Glutamatergic neuron (in vitro differentiated cells): ENCODE measurements around the gene EFEMP1. TPM values are rescaled to one million over a fixed set of nuclear protein-coding genes. Genes with fewer than 3 reads are reported as not detected.

ENCODE experiments used
- DNase-seq: peaks from one replicate; pipeline ENCODE4 v3.0.0; 2022
- H3K27ac Mint-ChIP-seq: one replicate; pipeline ENCODE4 v1.8.0; 2020; ENCODE audit warnings: mild to moderate bottlenecking, mixed read lengths, inconsistent platforms; ENCODE audit not compliant: unreplicated experiment
- H3K27me3 Mint-ChIP-seq: one replicate; pipeline ENCODE4 v1.8.0; 2020; ENCODE audit warnings: mild to moderate bottlenecking, moderate library complexity, mixed read lengths, inconsistent platforms; ENCODE audit not compliant: unreplicated experiment
- H3K36me3 Mint-ChIP-seq: one replicate; pipeline ENCODE4 v1.8.0; 2020; ENCODE audit warnings: mild to moderate bottlenecking, mixed read lengths, inconsistent platforms; ENCODE audit not compliant: unreplicated experiment
- H3K4me1 Mint-ChIP-seq: one replicate; pipeline ENCODE4 v1.8.0; 2020; ENCODE audit warnings: mild to moderate bottlenecking, low read depth, mixed read lengths, inconsistent platforms; ENCODE audit not compliant: unreplicated experiment
- H3K4me3 Mint-ChIP-seq: one replicate; pipeline ENCODE4 v1.8.0; 2020; ENCODE audit warnings: mild to moderate bottlenecking, mixed read lengths, inconsistent platforms; ENCODE audit not compliant: unreplicated experiment
- H3K9me3 Mint-ChIP-seq: one replicate; pipeline ENCODE4 v1.8.0; 2020; ENCODE audit warnings: mild to moderate bottlenecking, moderate library complexity, mixed read lengths, inconsistent platforms; ENCODE audit not compliant: unreplicated experiment
- CTCF ChIP-seq: fragments of 200-600 bp; sonication (generic); IDR thresholded peaks from one replicate; pipeline ENCODE4 v1.5.0; 2021; ENCODE audit not compliant: partially characterized antibody, unreplicated experiment
- total RNA-seq: library from RNA; stranded (reverse); fragmentation: NEBNext Ultra II Directional; extraction: Animal tissue kit (Norgen Biotek cat#: 25700); gene quantifications from one replicate; pipeline ENCODE4 v1.2.1, GENCODE V29; 2021; ENCODE audit not compliant: unreplicated experiment

Gene EFEMP1
- total RNA-seq, 1 donor from 2014 or later: 1.2 TPM

DNA sequence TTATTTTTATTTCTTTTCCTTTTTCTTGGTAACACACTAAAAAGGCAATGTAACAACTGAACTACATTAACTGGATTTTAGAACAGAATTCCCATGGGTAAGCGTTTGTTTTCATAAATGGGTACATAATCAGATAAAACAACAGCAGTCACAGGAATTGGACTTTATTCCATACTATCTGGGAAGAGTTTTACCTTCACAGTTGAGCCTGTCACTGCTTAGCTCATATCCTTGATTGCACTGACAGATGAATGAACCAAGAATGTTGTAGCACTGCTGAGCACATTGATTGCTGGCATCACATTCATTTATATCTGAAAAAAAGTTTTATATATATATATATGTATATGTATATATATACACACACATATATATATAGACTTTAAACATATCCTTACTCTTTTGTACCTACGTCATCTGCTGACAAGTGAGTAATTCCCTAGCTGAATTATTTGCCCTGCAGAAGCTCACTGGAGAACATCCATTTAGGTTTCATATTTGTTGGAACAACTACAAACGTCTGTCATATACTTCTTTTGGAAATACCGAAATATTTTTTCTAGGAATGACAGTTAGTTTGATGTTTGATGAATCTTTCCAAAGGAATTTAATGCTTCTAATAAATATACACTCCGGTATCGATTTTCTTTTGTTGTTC, 47.0 kb downstream of the EFEMP1 start:
- Mint-ChIP-seq H3K27ac (no peak overlapping the region), H3K4me1 (no peaks in the 10 kb centered on the region), H3K27me3 (no peaks in the 10 kb centered on the region), H3K36me3 (no peaks in the 10 kb centered on the region), H3K4me3 (no peak overlapping the region), H3K9me3 (no peaks in the 10 kb centered on the region)
- no peak for TF ChIP-seq CTCF
- no peak for DNase-seq

DNA sequence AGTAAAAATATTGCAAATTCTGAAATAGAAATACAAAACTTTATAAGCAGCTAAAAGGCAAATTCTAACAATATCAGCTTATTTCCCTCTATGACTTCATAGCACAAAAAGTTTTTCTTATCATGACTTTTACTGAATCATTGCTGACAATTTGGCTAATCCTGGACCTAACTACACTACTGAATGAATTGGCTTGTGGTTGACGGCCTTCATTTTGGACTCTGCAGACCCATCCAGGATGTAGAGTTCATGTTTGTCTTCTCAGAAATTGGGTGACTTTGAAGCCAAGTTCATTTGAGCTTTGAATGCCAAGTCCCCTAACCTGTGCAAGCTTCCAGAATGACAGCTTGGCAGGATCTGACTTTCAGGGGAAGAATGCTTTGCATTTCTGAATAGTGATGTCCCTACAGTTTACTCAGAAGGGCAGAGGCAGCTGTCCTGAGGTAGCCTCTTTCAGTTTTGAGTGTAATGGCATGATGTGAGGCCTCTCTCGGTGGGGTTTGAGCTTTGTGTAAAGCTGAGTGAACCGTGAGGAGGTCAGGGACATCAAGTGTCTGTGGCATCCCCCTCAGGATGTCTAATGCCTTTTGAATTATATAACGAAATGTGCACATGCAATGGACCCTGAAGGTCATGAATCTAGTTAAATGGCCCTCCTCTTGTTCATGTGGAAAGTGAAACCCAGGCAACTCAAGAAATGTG, 48.0 kb downstream of the EFEMP1 start:
- Mint-ChIP-seq H3K9me3 (no peaks in the 10 kb centered on the region), H3K4me1 (no peaks in the 10 kb centered on the region), H3K4me3 (no peak overlapping the region), H3K36me3 (no peaks in the 10 kb centered on the region), H3K27ac (no peak overlapping the region), H3K27me3 (no peaks in the 10 kb centered on the region)
- TF ChIP-seq CTCF: no peak
- DNase-seq: no peak

DNA sequence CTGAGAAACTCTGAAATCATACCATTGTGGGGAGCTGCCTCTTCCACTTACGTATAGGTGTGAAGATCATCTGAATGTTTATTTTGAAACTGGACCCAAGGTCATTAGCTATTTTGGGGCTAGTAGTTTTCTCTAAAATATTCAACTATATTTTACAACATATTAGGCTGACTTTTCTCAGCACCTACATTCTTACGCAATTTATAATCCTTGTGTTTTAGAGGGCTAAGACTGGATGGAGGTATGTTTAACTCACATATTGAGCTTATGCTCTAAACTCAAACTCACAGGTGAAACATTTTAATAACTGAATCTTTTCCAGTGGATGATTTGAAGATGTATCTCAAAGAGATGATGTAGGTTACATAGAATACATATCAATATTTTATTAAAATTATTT, 49.2 kb downstream of the EFEMP1 start:
- Mint-ChIP-seq H3K36me3 (no peaks in the 10 kb centered on the region), H3K4me1 (no peaks in the 10 kb centered on the region), H3K4me3 (no peak overlapping the region), H3K27me3 (no peaks in the 10 kb centered on the region), H3K27ac (no peak overlapping the region), H3K9me3 (no peaks in the 10 kb centered on the region)
- no peak for DNase-seq
- TF ChIP-seq CTCF: no peak

GRCh38 chr2:55871637-55872036, 51.9 kb downstream of the EFEMP1 start:
- peaks cover 2% of the 10 kb centered on the region for H3K27me3 Mint-ChIP-seq
- no peak overlapping the region for H3K4me3 Mint-ChIP-seq
- H3K9me3 Mint-ChIP-seq: no peaks in the 10 kb centered on the region
- H3K36me3 Mint-ChIP-seq: no peaks in the 10 kb centered on the region
- no peak overlapping the region for H3K27ac Mint-ChIP-seq
- no peaks in the 10 kb centered on the region for H3K4me1 Mint-ChIP-seq
- DNase-seq: no peak
- TF ChIP-seq CTCF: no peak

DNA sequence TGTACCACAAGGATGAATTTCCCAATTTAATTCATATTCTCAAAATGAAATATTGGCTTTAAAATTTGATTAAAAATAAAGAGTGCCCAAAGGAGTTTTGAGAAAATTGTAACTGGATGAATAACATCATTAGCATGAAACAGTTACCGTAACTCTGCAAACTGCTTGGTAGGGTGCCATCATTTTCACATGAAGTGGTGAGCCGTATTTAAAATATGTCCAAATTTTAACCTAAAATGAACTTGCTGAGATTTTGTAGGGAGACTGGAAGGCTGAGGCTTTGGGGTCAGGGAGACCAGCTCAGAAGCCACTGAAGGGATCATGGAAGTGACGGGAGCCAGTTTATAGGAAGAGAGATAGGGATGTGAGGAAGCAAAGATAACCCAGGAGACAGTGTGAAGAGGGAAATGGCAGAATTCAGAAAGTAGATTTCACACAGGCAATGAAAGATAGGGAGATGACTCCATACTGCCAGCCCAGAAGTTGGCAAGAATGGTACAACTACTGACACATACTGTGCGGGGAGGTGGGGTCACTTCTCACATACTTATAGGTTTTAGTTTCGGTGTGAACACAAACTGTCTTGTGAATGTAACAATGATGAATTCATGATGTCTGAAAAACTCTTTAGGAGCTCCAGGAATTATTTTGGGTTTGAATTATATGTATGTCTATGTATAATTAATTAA, 53.8 kb downstream of the EFEMP1 start:
- Mint-ChIP-seq H3K27me3 (peaks cover 2% of the 10 kb centered on the region), H3K9me3 (no peaks in the 10 kb centered on the region)

More for the DNA sequence above, 53.8 kb downstream of the EFEMP1 start:
- no peak for DNase-seq
- Mint-ChIP-seq H3K27ac (no peak overlapping the region), H3K4me3 (no peak overlapping the region), H3K36me3 (no peaks in the 10 kb centered on the region), H3K4me1 (no peaks in the 10 kb centered on the region)
- TF ChIP-seq CTCF: no peak
